NB4 (cell line): ENCODE data around the gene TECRL.

Source experiments
- DNase-seq: peaks from one replicate; pipeline ENCODE4 v3.0.0; 2010; ENCODE audit warnings: low read depth
- H3K4me3 ChIP-seq: one replicate; pipeline ENCODE4 v1.5.1; 2011; ENCODE audit warnings: mild to moderate bottlenecking, low read depth, low read length, moderate library complexity
- MYC ChIP-seq: IDR thresholded peaks from 2 replicates; pipeline ENCODE4 v1.6.1; 2011; ENCODE audit warnings: low read depth, low read length
- POLR2A ChIP-seq: IDR thresholded peaks from 2 replicates; pipeline ENCODE4 v1.6.1; 2011; ENCODE audit warnings: mild to moderate bottlenecking; ENCODE audit not compliant: insufficient read length; ENCODE audit errors: extremely low read depth
- TF ChIP-seq, protein P1 (sequence below): IDR thresholded peaks from one replicate; pipeline ENCODE4 v1.5.1; 2012; ENCODE audit warnings: low read depth, low read length
- TF ChIP-seq, protein P2 (sequence below): IDR thresholded peaks from 2 replicates; pipeline ENCODE4 v1.6.1; 2011; ENCODE audit warnings: low read depth, low read length

The TECRL gene

DNA sequence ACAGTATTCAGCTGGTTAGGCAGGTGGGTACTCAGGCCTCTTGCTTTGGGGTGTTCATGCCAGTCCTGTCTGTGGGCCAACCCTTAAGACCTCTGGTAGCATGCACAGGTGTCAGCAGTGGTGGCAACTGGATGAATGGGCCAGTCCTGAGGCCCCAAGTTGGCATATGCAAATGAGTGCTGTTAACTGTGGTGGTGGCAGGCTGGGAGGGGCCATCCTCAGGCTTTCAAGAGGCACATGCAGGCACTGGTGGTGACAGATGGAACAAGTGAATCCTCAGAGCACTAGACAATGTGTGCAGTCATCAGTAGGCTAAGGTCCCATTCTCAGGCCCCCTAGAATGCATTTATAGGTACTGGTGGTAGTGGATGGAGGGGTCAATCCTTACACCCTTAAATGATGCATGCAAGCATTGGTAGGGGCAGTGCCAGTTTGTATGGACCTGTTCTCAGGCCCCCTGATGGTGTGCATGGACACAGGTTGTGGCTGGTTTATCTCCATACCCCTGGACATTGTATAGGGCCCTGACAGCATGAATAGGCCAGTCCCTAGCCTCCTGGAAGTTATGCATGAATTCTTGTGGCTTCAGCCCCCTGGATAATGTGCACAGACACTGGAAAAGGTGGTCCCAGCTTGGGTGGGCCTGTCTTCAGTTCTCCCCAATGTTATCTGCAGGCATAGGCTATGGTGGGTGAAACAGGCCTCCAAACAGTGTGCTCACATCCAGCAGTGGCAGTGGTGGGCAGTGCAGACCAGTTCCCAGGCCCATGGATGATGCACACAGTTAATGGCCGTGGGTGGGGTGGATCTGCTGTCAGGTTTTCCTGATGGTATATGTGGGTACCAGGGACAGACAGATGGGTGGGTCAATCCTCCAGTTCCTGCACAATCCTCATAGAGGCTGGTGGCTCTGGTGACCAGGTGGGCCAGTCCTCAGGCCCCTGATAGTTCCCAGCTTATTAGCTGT lies 24.7 kb downstream of the TECRL start:
- TF ChIP-seq, protein P1, sequence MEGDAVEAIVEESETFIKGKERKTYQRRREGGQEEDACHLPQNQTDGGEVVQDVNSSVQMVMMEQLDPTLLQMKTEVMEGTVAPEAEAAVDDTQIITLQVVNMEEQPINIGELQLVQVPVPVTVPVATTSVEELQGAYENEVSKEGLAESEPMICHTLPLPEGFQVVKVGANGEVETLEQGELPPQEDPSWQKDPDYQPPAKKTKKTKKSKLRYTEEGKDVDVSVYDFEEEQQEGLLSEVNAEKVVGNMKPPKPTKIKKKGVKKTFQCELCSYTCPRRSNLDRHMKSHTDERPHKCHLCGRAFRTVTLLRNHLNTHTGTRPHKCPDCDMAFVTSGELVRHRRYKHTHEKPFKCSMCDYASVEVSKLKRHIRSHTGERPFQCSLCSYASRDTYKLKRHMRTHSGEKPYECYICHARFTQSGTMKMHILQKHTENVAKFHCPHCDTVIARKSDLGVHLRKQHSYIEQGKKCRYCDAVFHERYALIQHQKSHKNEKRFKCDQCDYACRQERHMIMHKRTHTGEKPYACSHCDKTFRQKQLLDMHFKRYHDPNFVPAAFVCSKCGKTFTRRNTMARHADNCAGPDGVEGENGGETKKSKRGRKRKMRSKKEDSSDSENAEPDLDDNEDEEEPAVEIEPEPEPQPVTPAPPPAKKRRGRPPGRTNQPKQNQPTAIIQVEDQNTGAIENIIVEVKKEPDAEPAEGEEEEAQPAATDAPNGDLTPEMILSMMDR = no peak
- TF ChIP-seq, protein P2, sequence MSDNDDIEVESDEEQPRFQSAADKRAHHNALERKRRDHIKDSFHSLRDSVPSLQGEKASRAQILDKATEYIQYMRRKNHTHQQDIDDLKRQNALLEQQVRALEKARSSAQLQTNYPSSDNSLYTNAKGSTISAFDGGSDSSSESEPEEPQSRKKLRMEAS = no peak
- TF ChIP-seq MYC (no peak), POLR2A (no peak)
- no peak for DNase-seq
- H3K4me3 ChIP-seq = no peak overlapping the region

DNA sequence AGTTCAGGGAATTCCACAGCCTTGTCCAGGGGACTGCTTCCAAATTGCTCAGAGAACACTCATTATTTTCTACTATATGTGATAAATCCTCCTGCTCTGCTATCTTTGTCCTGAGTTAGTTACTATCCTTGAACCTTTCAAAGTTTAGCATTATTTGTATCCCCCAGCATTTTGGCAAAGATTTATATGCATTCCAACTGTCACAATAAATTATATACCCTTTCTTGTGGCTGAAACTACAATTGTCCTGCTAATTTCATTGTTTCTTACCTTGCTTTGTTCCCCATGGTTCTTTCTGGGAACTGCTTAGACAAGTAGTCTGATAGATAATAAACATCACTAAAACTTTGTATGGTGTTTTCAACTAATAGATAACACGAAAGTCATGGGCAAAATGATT lies 40.5 kb downstream of the TECRL start:
- TF ChIP-seq, protein P2 = no peak
- TF ChIP-seq, protein P1 = no peak
- TF ChIP-seq POLR2A (no peak), MYC (no peak)
- DNase-seq = no peak
- no peak overlapping the region for H3K4me3 ChIP-seq

DNA sequence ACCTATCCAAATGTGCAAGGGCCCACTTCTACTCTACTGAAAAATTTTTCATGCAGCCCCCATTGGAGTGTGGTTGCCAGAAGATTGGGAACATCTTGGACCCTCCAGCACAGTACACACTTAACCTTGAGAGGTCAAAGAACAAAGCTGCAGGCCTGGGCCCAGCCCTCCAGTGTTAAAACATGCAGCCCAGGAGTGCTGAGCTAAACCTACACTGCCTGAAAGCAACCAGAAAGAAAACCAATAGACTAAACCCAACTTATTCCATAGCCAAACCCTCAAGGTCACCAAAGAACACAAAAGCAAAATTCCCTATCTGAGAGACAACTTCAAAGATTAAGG lies 47.9 kb downstream of the TECRL start:
- no peak overlapping the region for H3K4me3 ChIP-seq
- DNase-seq = no peak
- TF ChIP-seq, protein P1 = no peak
- TF ChIP-seq POLR2A (no peak), MYC (no peak)
- TF ChIP-seq, protein P2 = no peak

DNA sequence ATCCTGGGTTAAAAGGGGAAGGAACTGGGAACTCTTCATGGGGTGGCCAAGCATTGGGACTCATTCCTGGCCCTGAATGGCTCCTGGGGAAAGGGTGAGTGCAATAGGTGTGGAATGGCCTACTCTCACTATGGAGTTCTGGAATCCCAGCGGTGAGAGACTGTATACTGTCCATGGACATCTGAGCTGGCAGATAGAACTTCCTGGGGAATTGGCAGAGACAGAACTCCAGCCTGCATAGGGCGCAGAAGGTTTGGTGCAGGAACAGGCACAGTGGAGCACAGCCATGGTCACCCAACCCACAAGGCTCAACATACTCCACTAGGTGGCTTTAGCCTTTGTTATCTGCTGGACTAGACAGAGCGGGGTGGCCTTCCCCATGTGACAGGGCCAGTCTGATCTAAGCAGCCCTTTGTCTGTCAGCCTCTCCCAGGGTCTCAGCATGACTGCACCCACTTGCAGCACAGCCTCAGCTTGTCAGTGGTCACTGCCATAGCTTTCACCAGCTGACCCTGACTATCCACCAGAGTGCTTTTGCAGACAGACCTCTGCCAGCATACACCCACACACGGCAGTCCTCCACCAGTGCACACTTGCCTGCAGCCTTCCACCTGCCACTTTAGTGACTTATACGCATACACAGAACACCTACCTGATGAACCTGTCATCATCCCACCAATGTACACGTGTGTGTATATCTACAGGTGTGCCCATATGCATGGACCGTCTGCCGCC lies 48.4 kb downstream of the TECRL start:
- H3K4me3 ChIP-seq = no peak overlapping the region
- DNase-seq = no peak
- TF ChIP-seq MYC = no peak
- TF ChIP-seq, protein P1 = no peak
- TF ChIP-seq, protein P2 = no peak
- no peak for TF ChIP-seq POLR2A

DNA sequence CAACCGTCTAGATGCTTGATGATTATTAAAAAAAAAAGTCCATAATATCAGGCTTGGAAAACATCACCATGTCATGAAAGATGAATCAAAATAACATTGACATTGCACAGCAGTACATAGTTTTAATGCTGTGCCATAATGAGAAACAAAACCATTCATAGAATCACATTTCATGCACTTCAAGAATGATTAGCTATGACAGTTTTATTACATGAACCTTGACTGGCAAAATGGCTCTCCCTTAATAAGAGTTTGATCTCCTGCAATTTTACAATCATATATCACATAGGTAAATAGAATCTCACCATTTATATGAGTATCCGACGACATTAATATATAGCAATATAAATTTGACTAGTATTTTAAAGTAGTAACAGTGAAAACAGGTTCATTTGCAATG lies 49.8 kb downstream of the TECRL start:
- DNase-seq = no peak
- H3K4me3 ChIP-seq = no peak overlapping the region
- no peak for TF ChIP-seq POLR2A
- no peak for TF ChIP-seq MYC
- TF ChIP-seq, protein P2 = no peak
- TF ChIP-seq, protein P1 = no peak
